Measurements from ENCODE around the gene UBE2S. TPM values are rescaled to one million over a fixed set of nuclear protein-coding genes. Genes with fewer than 3 reads are reported as not detected.

UBE2S gene
- total RNA-seq, 4 donors from 2014 or later, result 8.0 to 16.2 (median 9.9) TPM

GRCh38 chr19:55391191-55391670 lies 16.4 kb downstream of the UBE2S start:
- DNase-seq (ENCODE audit: low spot score in 2 of 2), result no peak
- H3K27ac ChIP-seq, result peak overlapping the region in 2 of 4 donors; percentile 13 to 28
- TF ChIP-seq POLR2A (IDR thresholded peaks at IDR 0.05), result no peak
- TF ChIP-seq CTCF (IDR thresholded peaks at IDR 0.05), result no peak
- no peak for TF ChIP-seq EP300 (IDR thresholded peaks at IDR 0.05)
- peaks cover 0 to 56% (median 26%) of the 10 kb centered on the region in 4 donors for H3K4me1 ChIP-seq
- peaks cover 0 to 62% (median 12%) of the 10 kb centered on the region in 3 donors for H3K36me3 ChIP-seq
- no peaks in the 10 kb centered on the region for H3K9me3 ChIP-seq
- H3K27me3 ChIP-seq, result no peaks in the 10 kb centered on the region
- no peak overlapping the region for H3K4me3 ChIP-seq
- 75 to 78% methylated on average over 8 to 10 of the region's 12 CpGs for WGBS, 2 donors

GRCh38 chr19:55390461-55390880 lies 17.1 kb downstream of the UBE2S start:
- peaks cover 0 to 56% (median 26%) of the 10 kb centered on the region in 4 donors for H3K4me1 ChIP-seq
- peaks cover 0 to 62% (median 12%) of the 10 kb centered on the region in 3 donors for H3K36me3 ChIP-seq
- no peak for DNase-seq (ENCODE audit: low spot score in 2 of 2)
- WGBS, 2 donors, result 66 to 71% methylated on average over 7 of the region's 7 CpGs
- no peaks in the 10 kb centered on the region for H3K27me3 ChIP-seq
- no peak for TF ChIP-seq CTCF (IDR thresholded peaks at IDR 0.05)
- no peak for TF ChIP-seq POLR2A (IDR thresholded peaks at IDR 0.05)
- no peak for TF ChIP-seq EP300 (IDR thresholded peaks at IDR 0.05)
- H3K27ac ChIP-seq, result no peak overlapping the region
- H3K9me3 ChIP-seq, result no peaks in the 10 kb centered on the region
- no peak overlapping the region for H3K4me3 ChIP-seq

- TF ChIP-seq CTCF (IDR thresholded peaks at IDR 0.05) (no peak), POLR2A (IDR thresholded peaks at IDR 0.05) (no peak)
- peaks cover 0 to 60% (median 30%) of the 10 kb centered on the region in 4 donors for H3K4me1 ChIP-seq
- peaks cover 0 to 62% (median 12%) of the 10 kb centered on the region in 3 donors for H3K36me3 ChIP-seq
- WGBS, 2 donors, result 75 to 79% methylated on average over 18 to 21 of the region's 21 CpGs
- no peaks in the 10 kb centered on the region for H3K9me3 ChIP-seq
- H3K27me3 ChIP-seq, result no peaks in the 10 kb centered on the region
- peak overlapping the region in 1 of 4 donors; percentile 11 for H3K27ac ChIP-seq
- DNase-seq (ENCODE audit: low spot score in 2 of 2), result no peak
- H3K4me3 ChIP-seq, result no peak overlapping the region
Observed at GRCh38 chr19:55389386-55390317, 17.9 kb downstream of the UBE2S start.

- TF ChIP-seq POLR2A (IDR thresholded peaks at IDR 0.05), result no peak
- TF ChIP-seq CTCF (IDR thresholded peaks at IDR 0.05), result no peak
- no peak for TF ChIP-seq EP300 (IDR thresholded peaks at IDR 0.05)
- peaks cover 0 to 61% (median 12%) of the 10 kb centered on the region in 3 donors for H3K36me3 ChIP-seq
- no peak for DNase-seq (ENCODE audit: low spot score in 2 of 2)
- H3K4me3 ChIP-seq, result peak overlapping the region in 3 of 4 donors; percentile 0 to 91 (median 69)
- H3K4me1 ChIP-seq, result peaks cover 0 to 72% (median 37%) of the 10 kb centered on the region in 4 donors
- no peaks in the 10 kb centered on the region for H3K27me3 ChIP-seq
- no peaks in the 10 kb centered on the region for H3K9me3 ChIP-seq
- peak overlapping the region in 1 of 4 donors; percentile 96 for H3K27ac ChIP-seq
- WGBS, 2 donors, result 81% methylated on average over 15 to 20 of the region's 24 CpGs
Observed at GRCh38 chr19:55387736-55388497, 19.7 kb downstream of the UBE2S start.

All from tibial nerve (tissue), 4 donors.